ENCODE measurements around the gene AZGP1.

- no peak for TF ChIP-seq SNAI2 (CRISPR knock-in tag; IDR thresholded peaks at IDR 0.05)
- no peak for TF ChIP-seq ZFP30 (CRISPR knock-in tag; IDR thresholded peaks at IDR 0.05)
- TF ChIP-seq CREB5 (CRISPR knock-in tag; IDR thresholded peaks at IDR 0.05; ENCODE audit: low read depth) = no peak
- TF ChIP-seq PPARA (CRISPR knock-in tag; IDR thresholded peaks at IDR 0.05; ENCODE audit: borderline replicate concordance) = no peak
- TF ChIP-seq ZFP3 (CRISPR knock-in tag; IDR thresholded peaks at IDR 0.05) = no peak
- no peak for TF ChIP-seq RARB (CRISPR knock-in tag; IDR thresholded peaks at IDR 0.05)
- TF ChIP-seq ISL1 (CRISPR knock-in tag; IDR thresholded peaks at IDR 0.05) = no peak
- TF ChIP-seq TSHZ2 (CRISPR knock-in tag; IDR thresholded peaks at IDR 0.05) = no peak
- no peak for TF ChIP-seq BACH2 (CRISPR knock-in tag; IDR thresholded peaks at IDR 0.05; ENCODE audit: borderline replicate concordance)
- no peak for TF ChIP-seq ZNF565 (CRISPR knock-in tag; conservative IDR thresholded peaks at IDR 0.05; ENCODE audit: low read depth)
- no peak for TF ChIP-seq ARNTL (CRISPR knock-in tag; IDR thresholded peaks at IDR 0.05; ENCODE audit: borderline replicate concordance, low read depth)
- no peak for TF ChIP-seq TOX (CRISPR knock-in tag; IDR thresholded peaks at IDR 0.05; ENCODE audit: borderline replicate concordance)
Observed at GRCh38 chr7:99928188-99928587, 47.6 kb downstream of the AZGP1 start.
